Liver (tissue), 9 donors: ENCODE results near the gene TWSG1. TPM values are rescaled to one million over a fixed set of nuclear protein-coding genes. Genes with fewer than 3 reads are reported as not detected.

Experiments
- DNase-seq: peaks from one replicate; pipeline ENCODE4 v3.0.0-alpha.2; 2017; ENCODE audit warnings: low spot score
- H3K27ac ChIP-seq, 2 donors: one replicate each; pipeline ENCODE4 v1.7.0; 2013; ENCODE audit warnings: inconsistent platforms in 2 of 2, low read length in 2 of 2, control low read depth in 1 of 2, low read depth in 1 of 2, mild to moderate bottlenecking in 1 of 2
- H3K27me3 ChIP-seq, 4 donors: one replicate each; pipeline versions ENCODE4 v1.6.1 to v1.7.0; 2013; ENCODE audit warnings: low read length in 3 of 4, inconsistent platforms in 1 of 4, mild to moderate bottlenecking in 1 of 4, moderate library complexity in 1 of 4; ENCODE audit not compliant: control insufficient read depth in 4 of 4, insufficient read depth in 4 of 4
- H3K36me3 ChIP-seq, 4 donors: one replicate each; pipeline versions ENCODE4 v1.6.1 to v1.7.0; 2013; ENCODE audit warnings: low read length in 3 of 4, mild to moderate bottlenecking in 3 of 4, low read depth in 1 of 4, moderate library complexity in 1 of 4; ENCODE audit not compliant: control insufficient read depth in 4 of 4, insufficient read depth in 3 of 4
- H3K4me1 ChIP-seq, 4 donors: one replicate each; pipeline versions ENCODE4 v1.6.1 to v1.7.0; 2013; ENCODE audit warnings: low read length in 3 of 4, mild to moderate bottlenecking in 3 of 4, moderate library complexity in 1 of 4; ENCODE audit not compliant: control insufficient read depth in 4 of 4, insufficient read depth in 4 of 4
- H3K4me3 ChIP-seq, 3 donors: one replicate each; pipeline versions ENCODE4 v1.6.1 to v1.7.0; 2013; ENCODE audit warnings: low read length in 3 of 3, control low read depth in 1 of 3, low read depth in 1 of 3, mild to moderate bottlenecking in 1 of 3
- H3K9ac ChIP-seq, 2 donors: one replicate each; pipeline ENCODE4 v1.7.0; 2013; ENCODE audit warnings: low read length in 2 of 2, mild to moderate bottlenecking in 2 of 2, moderate library complexity in 2 of 2, control low read depth in 1 of 2, low read depth in 1 of 2
- H3K9me3 ChIP-seq, 4 donors: one replicate each; pipeline versions ENCODE4 v1.6.1 to v1.7.0; 2013; ENCODE audit warnings: low read length in 3 of 4; ENCODE audit not compliant: control insufficient read depth in 4 of 4
- EGR1 ChIP-seq, 2 donors: IDR thresholded peaks; 2 replicates each; pipeline ENCODE4 v1.6.1; 2016 to 2018; ENCODE audit warnings: antibody characterized with exemption in 2 of 2, low read depth in 2 of 2
- FOXA1 ChIP-seq: IDR thresholded peaks from 2 replicates; pipeline ENCODE4 v1.6.1; 2016; ENCODE audit warnings: antibody characterized with exemption
- FOXA2 ChIP-seq: IDR thresholded peaks from 2 replicates; pipeline ENCODE4 v1.6.1; 2016; ENCODE audit warnings: antibody characterized with exemption
- GABPA ChIP-seq, 2 donors: IDR thresholded peaks in 1 of 2; conservative IDR thresholded peaks in 1 of 2; 2 replicates each; pipeline ENCODE4 v1.6.1; 2016; ENCODE audit warnings: antibody characterized with exemption in 2 of 2, mild to moderate bottlenecking in 1 of 2, moderate library complexity in 1 of 2
- HNF4A ChIP-seq, 2 donors: conservative IDR thresholded peaks; 2 replicates each; pipeline ENCODE4 v1.6.1; 2016; ENCODE audit warnings: antibody characterized with exemption in 2 of 2, mild to moderate bottlenecking in 2 of 2
- JUND ChIP-seq, 2 donors: IDR thresholded peaks; 2 replicates each; pipeline ENCODE4 v1.6.1; 2016; ENCODE audit warnings: antibody characterized with exemption in 2 of 2
- RAD21 ChIP-seq, 2 donors: IDR thresholded peaks; 2 replicates each; pipeline ENCODE4 v1.6.1; 2016; ENCODE audit warnings: antibody characterized with exemption in 2 of 2, mild to moderate bottlenecking in 2 of 2
- RXRA ChIP-seq, 2 donors: IDR thresholded peaks; 2 replicates each; pipeline ENCODE4 v1.6.1; 2017 to 2018; ENCODE audit warnings: antibody characterized with exemption in 2 of 2, mild to moderate bottlenecking in 1 of 2
- YY1 ChIP-seq: IDR thresholded peaks from 2 replicates; pipeline ENCODE4 v1.6.1; 2016; ENCODE audit warnings: antibody characterized with exemption, mild to moderate bottlenecking
- WGBS: extraction: QIAGEN DNeasy Blood & Tissue Kit; methylation state at CpG from one replicate; pipeline ENCODE4 v1.1.7; 2013; 5-methylcytosine and 5-hydroxymethylcytosine counted together
- polyA plus RNA-seq, 2 donors: library from polyadenylated mRNA; stranded (reverse) in 1 of 2; unstranded in 1 of 2; fragments of 200-250 nt in 1 of 2; fragments of >200 nt in 1 of 2; fragmentation: Nextera tagmentation in 1 of 2; extraction: Ambion mirVana in 1 of 2; gene quantifications; one replicate each; pipeline versions ENCODE4 v1.2.1 to v1.2.3, GENCODE V29; 2013 to 2015
- total RNA-seq, 2 donors: library from RNA; depleted of rRNA; stranded (reverse); fragments of >200 nt; gene quantifications; one replicate each; pipeline ENCODE4 v1.2.3, GENCODE V29; 2014
- TF ChIP-seq, protein P1 (sequence below): IDR thresholded peaks from 2 replicates; pipeline ENCODE4 v1.6.1; 2016; ENCODE audit warnings: antibody characterized with exemption
- TF ChIP-seq, protein P2 (sequence below): IDR thresholded peaks from 2 replicates; pipeline ENCODE4 v1.6.1; 2016; ENCODE audit warnings: antibody characterized with exemption, mild to moderate bottlenecking
- TF ChIP-seq, protein P3 (sequence below): fragments of 150-350 bp; IDR thresholded peaks from 2 replicates; pipeline ENCODE4 v1.5.1; 2017; ENCODE audit warnings: improper control_type of control experiment, low read depth, low read length; ENCODE audit not compliant: missing input control
- TF ChIP-seq, protein P4 (sequence below): IDR thresholded peaks from 2 replicates; pipeline ENCODE4 v1.6.1; 2016; ENCODE audit warnings: antibody characterized with exemption
- donor health status: healthy.
- donor health status: healthy.
- donor health status: healthy.
- donor health status: healthy.
- donor health status: healthy.

The TWSG1 gene
- total and polyA plus RNA-seq, 4 donors = 3.9 to 11.1 (median 5.4) TPM

DNA sequence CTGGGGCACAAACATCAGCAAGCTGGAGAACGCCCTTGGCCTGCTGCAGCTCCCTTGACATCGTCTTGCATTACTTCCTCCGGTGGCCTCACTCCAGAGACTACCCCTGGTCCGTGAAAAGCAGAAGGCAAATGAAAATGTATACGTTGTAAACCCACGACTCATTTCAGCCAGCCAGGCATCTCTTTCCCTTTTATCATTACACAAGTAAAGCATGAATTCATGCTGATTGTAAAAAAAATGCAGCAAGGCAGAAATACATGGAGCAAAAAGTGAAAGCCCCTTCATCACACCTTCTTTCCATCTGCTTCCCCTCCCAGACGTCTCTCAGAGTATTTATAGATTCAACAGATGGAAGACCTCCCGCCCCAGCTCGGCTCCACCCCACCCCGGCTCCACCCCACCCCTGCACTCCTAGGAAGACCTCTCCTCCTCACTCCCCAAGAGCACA is 99.1 kb downstream of the TWSG1 start:
- no peak overlapping the region for H3K9ac ChIP-seq
- no peaks in the 10 kb centered on the region for H3K9me3 ChIP-seq
- WGBS = 59% methylated on average over 10 of the region's 10 CpGs

DNA sequence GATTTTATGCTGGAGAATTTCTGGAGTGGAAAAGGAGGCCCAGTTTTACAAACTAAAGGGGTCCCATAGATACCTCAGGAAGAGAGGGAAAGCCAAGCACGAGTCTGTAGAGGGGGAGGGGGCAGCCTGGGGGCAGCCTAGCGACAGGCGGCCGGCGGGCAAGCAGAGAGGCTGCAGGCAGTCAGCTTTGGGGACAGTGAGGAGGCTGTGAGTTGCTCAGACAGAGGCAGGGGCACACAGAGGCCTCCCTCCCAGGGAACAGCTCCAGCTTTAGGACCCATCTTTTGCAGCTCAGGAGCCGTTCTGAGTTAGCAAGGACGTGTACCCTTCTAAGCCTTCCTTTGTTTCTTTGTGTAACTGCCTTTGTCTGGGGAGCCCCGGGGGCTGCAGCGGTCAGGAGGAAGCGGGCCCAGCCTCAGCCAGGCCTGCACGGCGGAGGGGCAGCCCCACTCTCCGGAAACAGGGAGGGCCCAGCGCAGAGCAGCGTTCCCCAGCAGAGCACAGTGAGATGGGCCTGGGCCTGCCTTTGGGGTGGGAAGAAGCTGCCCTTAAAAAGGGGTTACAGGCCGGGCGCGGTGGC is 99.6 kb downstream of the TWSG1 start:
- Histone ChIP-seq H3K4me3 (no peak overlapping the region), H3K9ac (no peak overlapping the region), H3K36me3 (no peaks in the 10 kb centered on the region), H3K27ac (no peak overlapping the region), H3K4me1 (no peaks in the 10 kb centered on the region), H3K27me3 (no peaks in the 10 kb centered on the region), H3K9me3 (no peaks in the 10 kb centered on the region)
- no peak for TF ChIP-seq RAD21 (IDR thresholded peaks at IDR 0.05)
- TF ChIP-seq RXRA (IDR thresholded peaks at IDR 0.05) = no peak
- TF ChIP-seq FOXA2 = no peak
- DNase-seq = no peak
- WGBS = 81% methylated on average over 18 of the region's 18 CpGs

More for the DNA sequence above, 99.1 kb downstream of the TWSG1 start:
- no peaks in the 10 kb centered on the region for H3K27me3 ChIP-seq
- DNase-seq = no peak
- no peak for TF ChIP-seq GABPA (IDR thresholded peaks at IDR 0.05 in 1 of 2, conservative IDR thresholded peaks at IDR 0.05 in 1 of 2)
- TF ChIP-seq, protein P1, sequence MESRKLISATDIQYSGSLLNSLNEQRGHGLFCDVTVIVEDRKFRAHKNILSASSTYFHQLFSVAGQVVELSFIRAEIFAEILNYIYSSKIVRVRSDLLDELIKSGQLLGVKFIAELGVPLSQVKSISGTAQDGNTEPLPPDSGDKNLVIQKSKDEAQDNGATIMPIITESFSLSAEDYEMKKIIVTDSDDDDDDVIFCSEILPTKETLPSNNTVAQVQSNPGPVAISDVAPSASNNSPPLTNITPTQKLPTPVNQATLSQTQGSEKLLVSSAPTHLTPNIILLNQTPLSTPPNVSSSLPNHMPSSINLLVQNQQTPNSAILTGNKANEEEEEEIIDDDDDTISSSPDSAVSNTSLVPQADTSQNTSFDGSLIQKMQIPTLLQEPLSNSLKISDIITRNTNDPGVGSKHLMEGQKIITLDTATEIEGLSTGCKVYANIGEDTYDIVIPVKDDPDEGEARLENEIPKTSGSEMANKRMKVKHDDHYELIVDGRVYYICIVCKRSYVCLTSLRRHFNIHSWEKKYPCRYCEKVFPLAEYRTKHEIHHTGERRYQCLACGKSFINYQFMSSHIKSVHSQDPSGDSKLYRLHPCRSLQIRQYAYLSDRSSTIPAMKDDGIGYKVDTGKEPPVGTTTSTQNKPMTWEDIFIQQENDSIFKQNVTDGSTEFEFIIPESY = no peak
- no peak for TF ChIP-seq YY1
- TF ChIP-seq, protein P2, sequence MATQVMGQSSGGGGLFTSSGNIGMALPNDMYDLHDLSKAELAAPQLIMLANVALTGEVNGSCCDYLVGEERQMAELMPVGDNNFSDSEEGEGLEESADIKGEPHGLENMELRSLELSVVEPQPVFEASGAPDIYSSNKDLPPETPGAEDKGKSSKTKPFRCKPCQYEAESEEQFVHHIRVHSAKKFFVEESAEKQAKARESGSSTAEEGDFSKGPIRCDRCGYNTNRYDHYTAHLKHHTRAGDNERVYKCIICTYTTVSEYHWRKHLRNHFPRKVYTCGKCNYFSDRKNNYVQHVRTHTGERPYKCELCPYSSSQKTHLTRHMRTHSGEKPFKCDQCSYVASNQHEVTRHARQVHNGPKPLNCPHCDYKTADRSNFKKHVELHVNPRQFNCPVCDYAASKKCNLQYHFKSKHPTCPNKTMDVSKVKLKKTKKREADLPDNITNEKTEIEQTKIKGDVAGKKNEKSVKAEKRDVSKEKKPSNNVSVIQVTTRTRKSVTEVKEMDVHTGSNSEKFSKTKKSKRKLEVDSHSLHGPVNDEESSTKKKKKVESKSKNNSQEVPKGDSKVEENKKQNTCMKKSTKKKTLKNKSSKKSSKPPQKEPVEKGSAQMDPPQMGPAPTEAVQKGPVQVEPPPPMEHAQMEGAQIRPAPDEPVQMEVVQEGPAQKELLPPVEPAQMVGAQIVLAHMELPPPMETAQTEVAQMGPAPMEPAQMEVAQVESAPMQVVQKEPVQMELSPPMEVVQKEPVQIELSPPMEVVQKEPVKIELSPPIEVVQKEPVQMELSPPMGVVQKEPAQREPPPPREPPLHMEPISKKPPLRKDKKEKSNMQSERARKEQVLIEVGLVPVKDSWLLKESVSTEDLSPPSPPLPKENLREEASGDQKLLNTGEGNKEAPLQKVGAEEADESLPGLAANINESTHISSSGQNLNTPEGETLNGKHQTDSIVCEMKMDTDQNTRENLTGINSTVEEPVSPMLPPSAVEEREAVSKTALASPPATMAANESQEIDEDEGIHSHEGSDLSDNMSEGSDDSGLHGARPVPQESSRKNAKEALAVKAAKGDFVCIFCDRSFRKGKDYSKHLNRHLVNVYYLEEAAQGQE = no peak
- TF ChIP-seq, protein P3, sequence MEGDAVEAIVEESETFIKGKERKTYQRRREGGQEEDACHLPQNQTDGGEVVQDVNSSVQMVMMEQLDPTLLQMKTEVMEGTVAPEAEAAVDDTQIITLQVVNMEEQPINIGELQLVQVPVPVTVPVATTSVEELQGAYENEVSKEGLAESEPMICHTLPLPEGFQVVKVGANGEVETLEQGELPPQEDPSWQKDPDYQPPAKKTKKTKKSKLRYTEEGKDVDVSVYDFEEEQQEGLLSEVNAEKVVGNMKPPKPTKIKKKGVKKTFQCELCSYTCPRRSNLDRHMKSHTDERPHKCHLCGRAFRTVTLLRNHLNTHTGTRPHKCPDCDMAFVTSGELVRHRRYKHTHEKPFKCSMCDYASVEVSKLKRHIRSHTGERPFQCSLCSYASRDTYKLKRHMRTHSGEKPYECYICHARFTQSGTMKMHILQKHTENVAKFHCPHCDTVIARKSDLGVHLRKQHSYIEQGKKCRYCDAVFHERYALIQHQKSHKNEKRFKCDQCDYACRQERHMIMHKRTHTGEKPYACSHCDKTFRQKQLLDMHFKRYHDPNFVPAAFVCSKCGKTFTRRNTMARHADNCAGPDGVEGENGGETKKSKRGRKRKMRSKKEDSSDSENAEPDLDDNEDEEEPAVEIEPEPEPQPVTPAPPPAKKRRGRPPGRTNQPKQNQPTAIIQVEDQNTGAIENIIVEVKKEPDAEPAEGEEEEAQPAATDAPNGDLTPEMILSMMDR = no peak
- TF ChIP-seq EGR1 (IDR thresholded peaks at IDR 0.05; ENCODE audit: low read depth in 2 of 2) = no peak
- no peak for TF ChIP-seq RAD21 (IDR thresholded peaks at IDR 0.05)
- no peak for TF ChIP-seq FOXA1
- TF ChIP-seq, protein P4, sequence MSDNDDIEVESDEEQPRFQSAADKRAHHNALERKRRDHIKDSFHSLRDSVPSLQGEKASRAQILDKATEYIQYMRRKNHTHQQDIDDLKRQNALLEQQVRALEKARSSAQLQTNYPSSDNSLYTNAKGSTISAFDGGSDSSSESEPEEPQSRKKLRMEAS = no peak
- TF ChIP-seq HNF4A (conservative IDR thresholded peaks at IDR 0.05) = no peak
- TF ChIP-seq JUND (IDR thresholded peaks at IDR 0.05) = no peak
- no peaks in the 10 kb centered on the region for H3K4me1 ChIP-seq
- H3K4me3 ChIP-seq = no peak overlapping the region
- H3K27ac ChIP-seq = no peak overlapping the region
- H3K36me3 ChIP-seq = no peaks in the 10 kb centered on the region
